CD4-positive, alpha-beta T cell treated with Interleukin-2 at 100 ng/mL for 4 hours (primary cell): ENCODE measurements around the gene PPM1H.

Experiments used
- DNase-seq: peaks from one replicate; pipeline ENCODE4 v3.0.0-alpha.2; 2020; ENCODE audit warnings: low spot score

The PPM1H gene

DNA sequence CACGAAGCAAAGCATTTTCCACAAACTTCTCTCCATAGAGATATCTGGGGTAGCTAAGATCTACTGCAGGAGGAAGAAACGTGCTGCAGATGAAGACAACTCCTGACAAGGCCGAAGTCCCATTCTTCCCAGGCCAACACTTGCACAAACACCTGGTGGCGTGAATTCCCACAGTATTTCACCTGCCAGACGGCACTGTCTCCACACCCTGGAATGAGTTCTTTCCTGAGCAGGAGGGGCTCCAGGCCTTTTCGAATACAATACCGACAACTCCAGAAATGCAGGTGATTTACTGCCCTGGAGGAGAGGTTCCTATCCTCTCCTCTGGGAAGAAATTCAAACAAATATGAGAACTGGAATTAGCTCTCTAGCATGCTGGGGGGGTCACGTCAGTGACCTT is 288.4 kb downstream of the PPM1H start:
- no peak for DNase-seq

DNA sequence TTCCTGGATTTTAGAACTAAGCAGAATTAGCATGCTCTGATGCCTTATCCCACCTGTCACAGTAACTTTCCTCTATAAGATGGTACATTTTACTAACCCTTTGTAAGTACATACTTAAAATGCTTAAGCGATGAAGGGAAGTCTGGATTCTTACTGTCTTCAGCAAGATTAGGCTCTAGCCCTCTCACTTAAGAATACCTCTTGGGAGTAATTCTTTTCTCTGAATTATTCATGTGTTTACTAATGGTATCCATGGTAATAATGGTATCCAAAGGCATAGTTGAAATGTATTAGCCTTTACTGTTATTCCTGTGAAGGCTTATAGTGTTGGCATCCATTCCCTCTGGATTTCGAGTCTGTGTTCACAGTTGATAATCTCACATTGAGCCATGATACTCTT is 291.5 kb downstream of the PPM1H start:
- no peak for DNase-seq

GRCh38 chr12:62642486-62642885 is 292.5 kb downstream of the PPM1H start:
- no peak for DNase-seq

DNA sequence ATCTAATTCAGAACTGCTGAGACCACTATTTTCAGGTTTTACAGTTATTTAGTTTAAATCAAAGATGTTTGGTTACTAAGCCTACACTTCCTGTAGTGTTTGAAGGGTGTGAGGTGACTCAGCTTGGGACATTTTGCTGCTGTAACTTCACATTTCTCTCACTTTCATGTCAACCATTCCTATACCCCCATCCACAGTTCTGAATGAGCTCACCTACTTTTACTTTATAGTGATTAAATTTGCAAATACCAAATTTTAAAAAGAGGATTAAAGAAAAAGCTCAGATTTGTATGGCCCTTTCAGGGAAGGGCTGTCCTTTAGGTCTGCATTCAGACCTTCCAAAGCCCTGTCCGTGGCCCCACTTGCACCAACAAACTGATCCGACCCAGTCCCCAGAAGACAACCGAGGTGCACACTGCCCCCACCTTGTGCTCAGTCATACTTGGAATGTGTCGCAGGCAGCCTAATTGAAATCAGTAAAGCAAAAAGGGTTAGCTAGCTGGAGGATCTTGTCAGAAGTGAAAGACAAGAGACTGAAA is 294.0 kb downstream of the PPM1H start:
- DNase-seq, result peak; percentile 64

- no peak for DNase-seq
Measured at GRCh38 chr12:62637679-62638078, 297.3 kb downstream of the PPM1H start.

DNA sequence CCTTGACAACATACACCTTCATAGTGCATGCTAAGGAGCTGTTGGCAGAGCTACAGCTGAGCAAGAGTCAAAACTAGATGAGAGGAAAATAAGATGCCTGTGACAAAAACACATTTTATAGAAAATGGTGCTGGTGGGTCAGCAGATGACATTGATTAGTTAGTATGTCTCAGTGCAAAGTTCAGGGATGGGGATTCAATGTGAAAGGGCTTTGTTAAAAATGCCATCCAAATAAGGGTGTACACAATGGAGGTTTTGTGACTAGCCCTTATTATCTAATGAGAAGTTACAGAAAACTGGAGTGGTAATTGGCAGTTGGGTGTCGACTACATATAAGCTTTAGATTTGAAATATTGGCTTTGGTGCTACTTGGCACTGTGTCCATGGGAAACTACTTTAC is 299.3 kb downstream of the PPM1H start:
- no peak for DNase-seq

- no peak for DNase-seq
Measured at GRCh38 chr12:62632411-62632918, 302.5 kb downstream of the PPM1H start.

DNA sequence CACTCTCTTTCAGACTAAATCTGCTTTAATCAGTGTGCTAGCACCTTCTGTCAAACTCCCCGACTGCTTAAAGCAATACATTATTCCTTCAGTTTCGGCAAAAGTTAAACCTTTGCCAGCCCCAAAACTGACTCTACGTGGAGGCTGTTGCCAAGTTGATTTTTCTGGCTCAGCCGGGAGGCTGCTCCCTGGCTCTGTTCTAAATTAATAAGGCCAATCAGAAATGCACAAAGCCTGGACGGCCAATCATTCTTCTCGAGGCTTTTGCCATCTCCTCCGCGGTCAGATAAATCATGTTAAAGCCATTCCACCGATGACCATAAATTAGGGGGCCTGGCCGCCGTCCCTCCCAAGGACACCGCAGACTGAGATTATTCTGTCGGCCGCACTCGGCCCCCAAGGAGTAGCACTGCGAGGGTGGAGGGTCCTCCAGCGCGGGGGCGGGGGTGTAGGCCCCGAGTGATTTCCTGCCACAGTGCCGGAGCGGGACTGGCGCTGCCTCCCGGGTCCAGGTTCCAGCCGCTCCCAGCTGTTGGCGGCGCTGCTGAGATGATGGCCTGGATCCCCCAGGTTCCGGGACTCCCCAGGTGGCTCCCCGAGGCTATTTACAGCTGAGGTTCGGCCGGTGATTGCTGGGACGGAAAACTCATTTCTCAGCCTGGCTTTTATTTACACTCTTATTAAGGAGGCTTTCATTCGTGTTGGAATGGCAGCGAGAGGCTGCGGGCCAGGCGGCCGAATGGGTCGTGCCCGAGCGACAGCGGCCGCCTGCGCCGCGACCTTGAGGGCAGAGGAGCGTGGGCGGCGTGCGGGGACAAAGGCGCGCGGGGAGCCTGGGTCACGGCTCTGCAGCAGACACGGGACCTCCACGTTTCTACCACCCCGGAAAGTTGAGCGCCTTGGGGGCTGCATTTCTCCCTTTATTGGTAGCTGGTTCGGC is 303.2 kb downstream of the PPM1H start:
- no peak for DNase-seq

DNA sequence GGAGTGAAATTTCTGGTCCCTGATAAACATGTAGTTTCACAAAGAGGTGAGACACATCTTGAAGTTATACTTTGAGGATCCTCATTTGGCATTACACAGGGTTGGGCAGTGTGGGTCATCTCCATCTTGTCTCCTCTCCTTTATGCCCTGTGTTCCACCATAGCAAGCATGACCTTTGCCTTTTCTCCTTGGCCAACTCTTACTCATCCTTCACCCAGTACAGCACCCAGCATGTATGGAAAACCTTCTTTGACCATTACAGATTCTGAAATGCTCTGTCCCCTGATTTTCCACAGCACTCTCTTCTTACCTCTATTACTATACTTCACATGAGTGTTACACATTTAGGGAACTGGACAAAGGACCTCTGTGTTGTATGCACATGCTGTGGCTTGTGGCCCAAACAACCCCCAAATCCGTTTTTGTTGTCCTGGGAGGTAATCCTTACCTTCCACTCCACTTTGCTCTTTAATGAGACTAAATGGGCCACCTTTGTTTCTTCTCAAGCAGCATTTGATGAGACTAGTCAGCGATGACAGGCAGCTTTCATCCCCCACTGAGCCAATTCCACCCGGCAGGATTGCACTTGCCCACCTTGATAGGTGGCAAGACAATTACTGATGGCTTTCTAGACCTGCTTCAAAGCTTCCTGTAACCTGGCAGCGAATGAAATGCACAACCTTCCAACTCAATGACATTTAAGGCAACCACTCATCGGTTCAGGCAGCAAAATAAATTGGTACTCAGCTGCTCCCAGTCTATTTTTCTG is 304.8 kb downstream of the PPM1H start:
- DNase-seq, result no peak

- no peak for DNase-seq
Measured at GRCh38 chr12:62629413-62629812, 305.5 kb downstream of the PPM1H start.

GRCh38 chr12:62627181-62627580 is 307.8 kb downstream of the PPM1H start:
- no peak for DNase-seq

- no peak for DNase-seq
Measured at GRCh38 chr12:62625228-62625627, 309.7 kb downstream of the PPM1H start.

- DNase-seq, result no peak
Measured at GRCh38 chr12:62622177-62622576, 312.8 kb downstream of the PPM1H start.

DNA sequence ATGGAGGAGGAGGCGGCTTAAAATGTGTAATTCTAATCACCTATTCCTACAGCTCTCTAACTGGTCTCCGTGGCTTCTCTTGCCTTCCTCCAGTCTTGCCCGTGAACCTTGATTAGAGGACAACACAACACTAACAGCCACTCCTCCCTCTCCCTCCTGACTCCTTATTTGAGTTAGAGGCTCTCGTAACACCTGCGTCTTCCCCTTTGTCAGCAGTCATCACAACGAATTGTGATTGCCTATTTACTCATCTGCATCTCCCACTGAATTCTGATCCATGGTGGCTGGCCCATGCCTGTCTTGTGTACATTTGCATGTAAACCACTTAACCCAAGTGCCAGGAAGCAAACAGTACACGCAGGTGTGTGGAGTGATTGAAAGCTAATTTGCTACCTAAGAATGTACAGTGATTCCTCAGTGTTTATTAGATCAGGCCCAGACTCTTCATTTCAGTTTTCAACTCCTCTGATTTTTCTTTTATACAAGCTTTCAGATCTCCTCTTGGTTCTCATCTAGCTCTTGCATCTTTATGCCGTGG is 313.8 kb downstream of the PPM1H start:
- DNase-seq, result no peak

DNA sequence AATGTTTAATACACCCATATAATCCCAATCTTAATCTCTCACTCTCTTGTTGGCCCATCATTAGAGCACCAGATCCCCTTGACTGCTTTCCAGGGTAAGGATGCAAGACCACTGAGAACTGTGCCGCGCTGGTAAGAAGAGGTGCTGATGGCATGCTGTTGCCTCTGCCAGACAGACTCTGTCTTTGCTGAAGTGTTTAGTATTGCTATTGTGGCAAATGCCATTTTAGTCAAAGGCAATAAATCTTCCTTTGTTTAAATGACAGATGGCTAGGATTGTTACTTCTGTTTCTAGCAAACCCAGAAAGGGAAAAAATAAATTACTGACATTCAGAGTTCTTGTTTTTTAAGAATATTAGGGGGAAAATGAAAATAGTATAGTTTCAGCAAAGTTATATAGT is 316.0 kb downstream of the PPM1H start:
- no peak for DNase-seq

DNA sequence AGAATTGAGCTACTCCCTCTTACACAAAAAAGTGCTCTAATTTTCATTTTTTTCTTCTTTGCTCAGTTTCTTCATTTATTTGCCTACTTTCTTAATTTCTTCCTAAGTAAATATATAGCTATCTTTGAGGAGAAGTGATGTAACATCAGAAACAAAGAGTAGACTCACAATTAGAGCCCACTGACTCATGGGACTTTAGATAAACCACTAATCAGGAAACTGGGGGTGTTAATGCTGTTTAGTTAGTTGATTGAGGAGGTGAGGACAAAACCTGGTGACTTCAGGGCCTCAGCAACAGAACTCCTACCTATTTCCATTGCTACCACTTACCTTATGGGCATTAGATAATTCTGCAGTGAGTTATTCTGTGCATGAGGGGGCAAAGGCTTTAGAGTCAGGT is 316.6 kb downstream of the PPM1H start:
- no peak for DNase-seq

GRCh38 chr12:62613081-62613480 is 321.9 kb downstream of the PPM1H start:
- no peak for DNase-seq

DNA sequence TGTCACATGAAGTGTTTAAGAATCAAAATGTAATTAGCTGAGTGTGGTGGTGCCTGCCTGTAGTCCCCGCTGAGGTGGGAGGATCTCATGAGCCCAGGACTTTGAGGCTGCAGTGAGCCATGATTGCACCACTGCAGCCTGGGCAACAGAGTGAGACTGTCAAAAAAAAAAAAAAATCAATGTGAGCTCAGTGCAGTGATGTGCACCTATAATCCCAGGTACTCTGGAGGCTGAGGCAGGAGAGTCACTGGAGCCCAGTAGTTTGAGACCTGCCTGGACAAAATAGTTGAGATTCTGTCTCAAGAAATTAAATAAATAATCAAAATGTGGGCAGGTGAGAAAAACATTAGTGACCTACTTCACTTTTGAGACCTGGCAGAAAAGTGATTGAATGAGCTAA is 328.3 kb downstream of the PPM1H start:
- DNase-seq, result no peak

DNA sequence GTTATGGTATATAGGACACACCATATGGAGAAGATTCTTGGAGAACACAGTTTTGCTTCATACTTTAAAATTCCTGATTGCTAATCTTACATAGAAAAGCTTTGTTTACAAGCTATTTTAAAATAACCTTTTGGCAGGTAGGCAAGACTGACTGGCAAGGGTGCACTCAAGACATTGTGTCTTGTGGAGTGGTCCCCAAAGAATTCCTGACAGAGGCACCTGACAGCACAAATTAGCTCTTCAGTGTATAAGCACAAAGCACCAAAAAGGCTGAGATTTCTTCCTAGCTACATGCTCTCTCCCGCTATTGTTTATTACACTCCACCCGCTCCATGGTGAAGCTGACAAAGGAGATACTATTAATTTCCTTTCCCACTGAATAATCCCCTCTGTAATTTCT is 329.0 kb downstream of the PPM1H start:
- no peak for DNase-seq

- peak; percentile 56 for DNase-seq
Measured at GRCh38 chr12:62604871-62605270, 330.1 kb downstream of the PPM1H start.

DNA sequence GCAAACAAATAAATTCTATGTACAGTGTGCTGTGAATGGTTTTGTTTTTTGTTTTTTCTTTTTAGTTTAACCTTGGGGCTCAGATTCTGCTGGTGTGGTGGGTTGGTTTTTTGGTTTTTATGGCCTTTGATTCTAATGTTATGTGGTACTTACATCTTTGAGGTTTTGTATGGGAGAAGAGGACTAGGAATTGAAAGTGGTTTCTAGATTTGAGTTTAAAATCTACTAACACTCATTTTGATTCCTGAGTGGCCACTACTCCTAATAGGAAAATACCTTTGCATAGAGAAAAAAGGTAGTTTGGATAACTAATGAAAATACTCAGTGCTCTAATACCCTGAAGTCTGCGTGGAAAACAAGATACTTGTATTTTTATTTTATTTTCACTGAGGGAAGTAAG is 330.6 kb downstream of the PPM1H start:
- peak; percentile 12 for DNase-seq

DNA sequence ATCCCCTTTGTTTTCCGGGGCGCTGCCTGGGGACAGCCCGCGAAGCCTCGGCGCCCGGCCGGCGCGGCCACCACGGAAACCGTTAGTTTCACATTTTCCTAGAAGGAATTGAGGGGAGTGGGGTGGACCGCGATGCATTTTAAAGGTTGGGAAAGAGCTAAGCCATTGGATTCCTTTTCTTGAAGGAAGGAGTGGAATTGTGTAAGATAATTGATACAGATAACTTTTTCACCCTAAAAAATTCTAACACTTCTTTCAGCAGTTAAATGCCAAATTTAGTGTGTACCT is 331.2 kb downstream of the PPM1H start:
- DNase-seq, result no peak
